GM23248 (cell line): ENCODE results near the gene ZNF646.

Experiments used
- EZH2 ChIP-seq: fragments of 200-600 bp; sonication (generic); IDR thresholded peaks from 2 replicates; pipeline ENCODE4 v1.6.1; 2018; ENCODE audit warnings: antibody characterized with exemption, mild to moderate bottlenecking; ENCODE audit not compliant: insufficient read depth, poor library complexity, severe bottlenecking
- EZH2phosphoT487 ChIP-seq: fragments of 200-600 bp; sonication (generic); IDR thresholded peaks from 2 replicates; pipeline ENCODE4 v1.6.1; 2018; ENCODE audit warnings: antibody characterized with exemption, moderate library complexity, mild to moderate bottlenecking, low read depth; ENCODE audit not compliant: insufficient read depth

GRCh38 chr16:31077592-31078396 is 3.6 kb downstream of the ZNF646 start:
- TF ChIP-seq EZH2 (no peak), EZH2phosphoT487 (no peak)
